K562 (cell line): Measurements from ENCODE around the gene TGM1. TPM values are rescaled to one million over a fixed set of nuclear protein-coding genes. Genes with fewer than 3 reads are reported as not detected.

Source experiments
- ATAC-seq: fragments of 200-7000 bp; cut with Tn5 transposase; 3 replicates; pipeline ENCODE4 v1.9.1; 2020; ENCODE audit warnings: moderate library complexity
- BruUV-seq: library from RNA; stranded (reverse); fragments of 400-500 nt; replicated peaks from 2 replicates; lab custom pipeline; 2021; lab: Mats Ljungman, UMichigan
- CTCF ChIA-PET: fragments of 300-600 bp; formaldehyde crosslinking; extraction: SDS; loops from one replicate; lab custom pipeline; 2021; ENCODE audit warnings: low intra/inter-chr PET ratio; lab: Yijun Ruan, JAX
- POLR2A ChIA-PET: fragments of 300-600, 350-650 bp; sonication (Branson Sonifier 250); formaldehyde crosslinking; extraction: SDS; loops from one replicate; lab custom pipeline; 2021; ENCODE audit warnings: antibody characterized with exemption, inconsistent platforms; lab: Yijun Ruan, JAX
- DNase-seq, 4 experiments: peaks; one replicate each; pipeline versions ENCODE4 v3.0.0 to v3.0.0-alpha.2; 2011 to 2018; ENCODE audit warnings: low spot score in 3 of 4, mixed read lengths in 3 of 4; ENCODE audit errors: extremely low read depth in 1 of 4
- FAIRE-seq: peaks from 2 replicates; lab custom pipeline; 2011; peaks lifted over from hg19 to GRCh38; lab: Jason Lieb, UNC
- H2AFZ ChIP-seq: 2 replicates; pipeline ENCODE4 v1.6.0; 2011; ENCODE audit warnings: low read depth, low read length, control low read depth, inconsistent platforms
- H3K27ac ChIP-seq: fragments of 200-600 bp; 3 replicates; pipeline ENCODE4 v1.8.0; 2011; ENCODE audit warnings: low read depth, mild to moderate bottlenecking, control low read depth, inconsistent platforms, low read length, moderate library complexity, mixed read lengths; ENCODE audit errors: extremely low read depth
- H3K27me3 ChIP-seq, 2 experiments: fragments of 300-600 bp in 1 of 2; 2 replicates in 1 of 2; 3 replicates in 1 of 2; pipeline versions ENCODE4 v1.6.0 to v1.8.0; 2011; ENCODE audit warnings: inconsistent platforms in 2 of 2, low read length in 2 of 2, mild to moderate bottlenecking in 1 of 2, mixed read lengths in 1 of 2, moderate library complexity in 1 of 2; ENCODE audit not compliant: control insufficient read depth in 2 of 2, insufficient read depth in 2 of 2
- H3K36me3 ChIP-seq: fragments of 300-600 bp; 3 replicates; pipeline ENCODE4 v1.8.0; 2011; ENCODE audit warnings: mild to moderate bottlenecking, low read length, inconsistent platforms; ENCODE audit not compliant: control insufficient read depth, insufficient read depth
- H3K4me1 ChIP-seq, 2 experiments: fragments of 200-600 bp in 1 of 2; replicated peaks in 1 of 2; 2 replicates in 1 of 2; 3 replicates in 1 of 2; pipeline versions ENCODE4 v1.5.1 to v1.8.0; 2011; ENCODE audit warnings: inconsistent platforms in 2 of 2, low read length in 2 of 2, mild to moderate bottlenecking in 1 of 2, mixed read lengths in 1 of 2, moderate library complexity in 1 of 2; ENCODE audit not compliant: control insufficient read depth in 2 of 2, insufficient read depth in 2 of 2
- H3K4me2 ChIP-seq: 2 replicates; pipeline ENCODE4 v1.6.1; 2011; ENCODE audit warnings: low read length, control low read depth, inconsistent platforms, mixed read lengths; ENCODE audit not compliant: insufficient read depth
- H3K4me3 ChIP-seq: fragments of 200-600 bp; sonication (generic), shearing (Covaris generic); 2 replicates; pipeline ENCODE4 v1.5.1; 2016; ENCODE audit warnings: control low read depth, inconsistent platforms
- H3K79me2 ChIP-seq: fragments of 200-600 bp; 3 replicates; pipeline ENCODE4 v1.8.0; 2011; ENCODE audit warnings: low read length, inconsistent platforms; ENCODE audit not compliant: control insufficient read depth, insufficient read depth
- H3K9ac ChIP-seq, 2 experiments: 2 replicates each; pipeline versions ENCODE4 v1.6.0 to v1.6.1; 2011; ENCODE audit warnings: low read depth in 2 of 2, low read length in 2 of 2, control low read depth in 1 of 2, inconsistent platforms in 1 of 2, mild to moderate bottlenecking in 1 of 2, mixed read lengths in 1 of 2; ENCODE audit not compliant: insufficient read depth in 1 of 2
- H3K9me1 ChIP-seq: one replicate; pipeline ENCODE4 v1.6.0; 2011; ENCODE audit warnings: inconsistent platforms, mild to moderate bottlenecking, low read length, moderate library complexity; ENCODE audit not compliant: control insufficient read depth, insufficient read depth
- H3K9me3 ChIP-seq: replicated peaks from 2 replicates; pipeline ENCODE4 v1.5.1; 2011; ENCODE audit warnings: low read depth, low read length, inconsistent platforms; ENCODE audit not compliant: control insufficient read depth, insufficient read depth
- H4K20me1 ChIP-seq: replicated peaks from 2 replicates; pipeline ENCODE4 v1.6.1; 2011; ENCODE audit warnings: low read length, inconsistent platforms, mixed read lengths; ENCODE audit not compliant: control insufficient read depth, insufficient read depth
- CREBBP ChIP-seq: IDR thresholded peaks from one replicate; pipeline ENCODE4 v1.6.1; 2012; ENCODE audit warnings: low read depth, mild to moderate bottlenecking, control low read depth, inconsistent platforms, low read length
- FIP1L1 ChIP-seq: fragments of 200-400 bp; formaldehyde crosslinking; IDR thresholded peaks from 2 replicates; pipeline ENCODE4 v1.6.1; 2018; ENCODE audit warnings: mild to moderate bottlenecking, low read depth, low read length; ENCODE audit not compliant: poor library complexity, severe bottlenecking
- KAT7 ChIP-seq: sonication (generic); formaldehyde crosslinking; IDR thresholded peaks from 2 replicates; pipeline ENCODE4 v1.8.0; 2022; ENCODE audit warnings: missing genetic modification reagents, mild to moderate bottlenecking, borderline replicate concordance
- MAZ ChIP-seq, 2 experiments: fragments of 450-650 bp in 1 of 2; sonication (generic) in 1 of 2; formaldehyde crosslinking; IDR thresholded peaks in 1 of 2; conservative IDR thresholded peaks in 1 of 2; 2 replicates each; pipeline versions ENCODE4 v1.4.0 to v1.5.0; 2020; ENCODE audit warnings: mild to moderate bottlenecking in 1 of 2, missing genetic modification reagents in 1 of 2
- TAF9B ChIP-seq: fragments of 450-650 bp; IDR thresholded peaks from 2 replicates; pipeline ENCODE4 v1.6.1; 2018; ENCODE audit warnings: mild to moderate bottlenecking; ENCODE audit not compliant: partially characterized antibody
- ZNF184 ChIP-seq: sonication (generic); formaldehyde crosslinking; IDR thresholded peaks from 2 replicates; pipeline ENCODE4 v1.5.0; 2020; ENCODE audit warnings: missing genetic modification reagents
- ZNF324 ChIP-seq: fragments of 250-450 bp; sonication (Bioruptor Pico); IDR thresholded peaks from 2 replicates; pipeline ENCODE4 v1.4.0; 2020; ENCODE audit warnings: mild to moderate bottlenecking
- ZNF699 ChIP-seq: fragments of 250-450 bp; sonication (Bioruptor Pico); IDR thresholded peaks from 2 replicates; pipeline ENCODE4 v1.8.0; 2021; ENCODE audit warnings: mild to moderate bottlenecking, moderate library complexity; ENCODE audit not compliant: insufficient replicate concordance
- ZNF785 ChIP-seq: fragments of 250-450 bp; sonication (Bioruptor Pico); IDR thresholded peaks from 2 replicates; pipeline ENCODE4 v1.4.0; 2020; ENCODE audit warnings: mild to moderate bottlenecking
- ZNF830 ChIP-seq: fragments of 250-450 bp; sonication (Bioruptor Pico); IDR thresholded peaks from 2 replicates; pipeline ENCODE4 v1.5.0; 2021; ENCODE audit warnings: mild to moderate bottlenecking
- WGBS: fragments of 100-300 bp; shearing (Covaris generic); methylation state at CpG from one replicate; pipeline ENCODE4 v1.1.6; 2016; ENCODE audit warnings: low coverage, mixed read lengths; ENCODE audit not compliant: insufficient coverage; ENCODE audit errors: missing lambda C conversion rate; 5-methylcytosine and 5-hydroxymethylcytosine counted together
- in situ Hi-C: fragments of 300-500 bp; cut with MboI; formaldehyde crosslinking; loops from 4 replicates; pipeline ENCODE4 v1.15.0; 2018; ENCODE audit warnings: inconsistent platforms, mixed read lengths
- intact Hi-C: fragments of 100-400 bp; cut with micrococcal nuclease; formaldehyde crosslinking; loops from 2 replicates; pipeline ENCODE4 v1.14.2; 2022
- polyA plus RNA-seq, 8 experiments: library from polyadenylated mRNA; depleted of rRNA in 4 of 8; stranded (reverse) in 5 of 8; unstranded in 3 of 8; fragments of >200 nt; fragmentation: Nextera tagmentation in 2 of 8; fragmentation: Illumina TruSeq in 1 of 8; extraction: Ambion mirVana in 2 of 8; extraction: Trizol in 1 of 8; gene quantifications; 2 replicates each; pipeline versions ENCODE4 v1.2.1 to v1.2.3, GENCODE V29; 2011 to 2014; ENCODE audit warnings: inconsistent platforms in 1 of 8, missing spikeins in 1 of 8
- total RNA-seq, 7 experiments: library from RNA; depleted of rRNA in 6 of 7; stranded (reverse); fragments of >200 nt in 6 of 7; fragmentation: Illumina TruSeq in 2 of 7; extraction: Trizol in 2 of 7; gene quantifications; 2 replicates each; pipeline versions ENCODE4 v1.2.1 to v1.2.3, GENCODE V29; 2011 to 2021; ENCODE audit warnings: low replicate concordance in 1 of 7
- TF ChIP-seq, protein P1 (sequence below): fragments of 450-650 bp; IDR thresholded peaks from 2 replicates; pipeline ENCODE4 v1.7.1; 2018; ENCODE audit warnings: mild to moderate bottlenecking, low read depth; ENCODE audit not compliant: partially characterized antibody
- TF ChIP-seq, protein P2 (sequence below): fragments of 450-650 bp; formaldehyde crosslinking; conservative IDR thresholded peaks from 2 replicates; pipeline ENCODE4 v1.4.0; 2022; ENCODE audit warnings: mild to moderate bottlenecking, missing genetic modification characterization
- TF ChIP-seq, protein P3 (sequence below): fragments of 250-450 bp; sonication (Bioruptor Pico); IDR thresholded peaks from 2 replicates; pipeline ENCODE4 v1.9.0; 2021; ENCODE audit warnings: mild to moderate bottlenecking, inconsistent platforms
- TF ChIP-seq, protein P4 (sequence below): fragments of 450-650 bp; formaldehyde crosslinking; IDR thresholded peaks from 2 replicates; pipeline ENCODE4 v1.4.0; 2020; ENCODE audit warnings: mild to moderate bottlenecking

The TGM1 gene
- total and polyA plus RNA-seq, 9 of the 15 experiments (the other 6 are each of a cell fraction or from before 2014, with no cell fraction given) = 0.13 to 4.4 (median 0.88) TPM

DNA sequence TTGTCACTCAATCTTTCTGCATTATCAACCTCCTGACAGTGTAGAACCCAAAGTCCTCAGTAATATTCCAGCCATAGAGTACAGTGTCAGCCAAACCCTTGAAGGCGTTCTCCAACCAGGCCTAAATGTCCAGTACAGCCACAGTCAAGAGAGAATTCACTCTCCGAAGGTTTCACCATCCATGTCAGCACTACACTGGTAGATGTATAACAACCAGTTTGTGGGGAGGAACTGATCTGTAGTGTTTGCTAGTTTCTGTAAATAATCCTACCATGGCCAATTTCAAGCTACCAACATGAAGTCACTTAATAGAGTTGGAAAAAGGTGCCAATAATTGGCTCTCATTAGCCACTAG, 46.7 kb downstream of the TGM1 start:
- Histone ChIP-seq H3K27ac (no peak overlapping the region), H4K20me1 (no peaks in the 10 kb centered on the region), H2AFZ (no peak overlapping the region), H3K9me3 (no peaks in the 10 kb centered on the region), H3K9ac (no peak overlapping the region), H3K4me3 (no peak overlapping the region), H3K27me3 (no peaks in the 10 kb centered on the region), H3K79me2 (peaks cover 28% of the 10 kb centered on the region), H3K4me2 (peak overlapping the region; percentile 95; the same call in 1 of the 2 replicates), H3K4me1 (peaks cover 4 to 11% of the 10 kb centered on the region in 2 experiments; a peak in 4 of 5 replicates), H3K9me1 (no peaks in the 10 kb centered on the region), H3K36me3 (peaks cover 22% of the 10 kb centered on the region; the same call in 2 of the 3 replicates)
- no peak for ATAC-seq
- 52% methylated on average over 2 of the region's 2 CpGs for WGBS
- BruUV-seq = no TSS peak
- intact Hi-C loops = loop anchor here (1.0 to 2.0 kb wide), 2 partner anchors 16 to 81 kb away; partner anchors contain the start of genes GMPR2 and NEDD8
- no peak for FAIRE-seq
- ChIA-PET CTCF (interaction anchor here (1.3 kb wide), 1 partner anchor 80 kb away, joined by 4 read pairs; no protein-coding TSS in a partner anchor), POLR2A (interaction anchor here (1.0 to 3.6 kb wide), 4 partner anchors 9 to 26 kb away, joined by 3 to 21 read pairs (median 5); partner anchors contain the start of genes TINF2 and TM9SF1)
- DNase-seq = no peak
- TF ChIP-seq, protein P1, sequence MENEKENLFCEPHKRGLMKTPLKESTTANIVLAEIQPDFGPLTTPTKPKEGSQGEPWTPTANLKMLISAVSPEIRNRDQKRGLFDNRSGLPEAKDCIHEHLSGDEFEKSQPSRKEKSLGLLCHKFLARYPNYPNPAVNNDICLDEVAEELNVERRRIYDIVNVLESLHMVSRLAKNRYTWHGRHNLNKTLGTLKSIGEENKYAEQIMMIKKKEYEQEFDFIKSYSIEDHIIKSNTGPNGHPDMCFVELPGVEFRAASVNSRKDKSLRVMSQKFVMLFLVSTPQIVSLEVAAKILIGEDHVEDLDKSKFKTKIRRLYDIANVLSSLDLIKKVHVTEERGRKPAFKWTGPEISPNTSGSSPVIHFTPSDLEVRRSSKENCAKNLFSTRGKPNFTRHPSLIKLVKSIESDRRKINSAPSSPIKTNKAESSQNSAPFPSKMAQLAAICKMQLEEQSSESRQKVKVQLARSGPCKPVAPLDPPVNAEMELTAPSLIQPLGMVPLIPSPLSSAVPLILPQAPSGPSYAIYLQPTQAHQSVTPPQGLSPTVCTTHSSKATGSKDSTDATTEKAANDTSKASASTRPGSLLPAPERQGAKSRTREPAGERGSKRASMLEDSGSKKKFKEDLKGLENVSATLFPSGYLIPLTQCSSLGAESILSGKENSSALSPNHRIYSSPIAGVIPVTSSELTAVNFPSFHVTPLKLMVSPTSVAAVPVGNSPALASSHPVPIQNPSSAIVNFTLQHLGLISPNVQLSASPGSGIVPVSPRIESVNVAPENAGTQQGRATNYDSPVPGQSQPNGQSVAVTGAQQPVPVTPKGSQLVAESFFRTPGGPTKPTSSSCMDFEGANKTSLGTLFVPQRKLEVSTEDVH = no peak
- TF ChIP-seq ZNF830 = no peak
- no peak for TF ChIP-seq TAF9B
- TF ChIP-seq, protein P2, sequence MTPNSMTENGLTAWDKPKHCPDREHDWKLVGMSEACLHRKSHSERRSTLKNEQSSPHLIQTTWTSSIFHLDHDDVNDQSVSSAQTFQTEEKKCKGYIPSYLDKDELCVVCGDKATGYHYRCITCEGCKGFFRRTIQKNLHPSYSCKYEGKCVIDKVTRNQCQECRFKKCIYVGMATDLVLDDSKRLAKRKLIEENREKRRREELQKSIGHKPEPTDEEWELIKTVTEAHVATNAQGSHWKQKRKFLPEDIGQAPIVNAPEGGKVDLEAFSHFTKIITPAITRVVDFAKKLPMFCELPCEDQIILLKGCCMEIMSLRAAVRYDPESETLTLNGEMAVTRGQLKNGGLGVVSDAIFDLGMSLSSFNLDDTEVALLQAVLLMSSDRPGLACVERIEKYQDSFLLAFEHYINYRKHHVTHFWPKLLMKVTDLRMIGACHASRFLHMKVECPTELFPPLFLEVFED (CRISPR knock-in tag) = no peak
- no peak for TF ChIP-seq MAZ (CRISPR knock-in tag; conservative IDR thresholded peaks at IDR 0.05 in 1 of 2, IDR thresholded peaks at IDR 0.05 in 1 of 2)
- no peak for TF ChIP-seq KAT7 (CRISPR knock-in tag)
- TF ChIP-seq ZNF785 (CRISPR knock-in tag) = no peak
- TF ChIP-seq ZNF184 (CRISPR knock-in tag) = no peak
- TF ChIP-seq ZNF699 (CRISPR knock-in tag) = no peak
- no peak for TF ChIP-seq CREBBP
- TF ChIP-seq FIP1L1 = no peak
- no peak for TF ChIP-seq ZNF324 (CRISPR knock-in tag)
- TF ChIP-seq, protein P3, sequence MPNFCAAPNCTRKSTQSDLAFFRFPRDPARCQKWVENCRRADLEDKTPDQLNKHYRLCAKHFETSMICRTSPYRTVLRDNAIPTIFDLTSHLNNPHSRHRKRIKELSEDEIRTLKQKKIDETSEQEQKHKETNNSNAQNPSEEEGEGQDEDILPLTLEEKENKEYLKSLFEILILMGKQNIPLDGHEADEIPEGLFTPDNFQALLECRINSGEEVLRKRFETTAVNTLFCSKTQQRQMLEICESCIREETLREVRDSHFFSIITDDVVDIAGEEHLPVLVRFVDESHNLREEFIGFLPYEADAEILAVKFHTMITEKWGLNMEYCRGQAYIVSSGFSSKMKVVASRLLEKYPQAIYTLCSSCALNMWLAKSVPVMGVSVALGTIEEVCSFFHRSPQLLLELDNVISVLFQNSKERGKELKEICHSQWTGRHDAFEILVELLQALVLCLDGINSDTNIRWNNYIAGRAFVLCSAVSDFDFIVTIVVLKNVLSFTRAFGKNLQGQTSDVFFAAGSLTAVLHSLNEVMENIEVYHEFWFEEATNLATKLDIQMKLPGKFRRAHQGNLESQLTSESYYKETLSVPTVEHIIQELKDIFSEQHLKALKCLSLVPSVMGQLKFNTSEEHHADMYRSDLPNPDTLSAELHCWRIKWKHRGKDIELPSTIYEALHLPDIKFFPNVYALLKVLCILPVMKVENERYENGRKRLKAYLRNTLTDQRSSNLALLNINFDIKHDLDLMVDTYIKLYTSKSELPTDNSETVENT = no peak
- TF ChIP-seq, protein P4, sequence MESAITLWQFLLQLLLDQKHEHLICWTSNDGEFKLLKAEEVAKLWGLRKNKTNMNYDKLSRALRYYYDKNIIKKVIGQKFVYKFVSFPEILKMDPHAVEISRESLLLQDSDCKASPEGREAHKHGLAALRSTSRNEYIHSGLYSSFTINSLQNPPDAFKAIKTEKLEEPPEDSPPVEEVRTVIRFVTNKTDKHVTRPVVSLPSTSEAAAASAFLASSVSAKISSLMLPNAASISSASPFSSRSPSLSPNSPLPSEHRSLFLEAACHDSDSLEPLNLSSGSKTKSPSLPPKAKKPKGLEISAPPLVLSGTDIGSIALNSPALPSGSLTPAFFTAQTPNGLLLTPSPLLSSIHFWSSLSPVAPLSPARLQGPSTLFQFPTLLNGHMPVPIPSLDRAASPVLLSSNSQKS (CRISPR knock-in tag) = no peak
- in situ Hi-C loops = no loop called here
